ENCODE measurements around the gene CR1. TPM values are rescaled to one million over a fixed set of nuclear protein-coding genes. Genes with fewer than 3 reads are reported as not detected.

CR1 gene
- not detected for total RNA-seq (2021; ENCODE audit: unreplicated experiment)
- not detected for polyA plus RNA-seq (2012; ENCODE audit: insufficient read length)
- Bru-seq, nascent RNA: not detected
- percentile 0 among the genes with signal in this experiment for BruChase-seq, experiment 1, labeled RNA remaining after a 2-hour chase
- percentile 2 among the genes with signal in this experiment for BruChase-seq, experiment 2, labeled RNA remaining after a 6-hour chase
- long read RNA-seq: 0 reads

DNA sequence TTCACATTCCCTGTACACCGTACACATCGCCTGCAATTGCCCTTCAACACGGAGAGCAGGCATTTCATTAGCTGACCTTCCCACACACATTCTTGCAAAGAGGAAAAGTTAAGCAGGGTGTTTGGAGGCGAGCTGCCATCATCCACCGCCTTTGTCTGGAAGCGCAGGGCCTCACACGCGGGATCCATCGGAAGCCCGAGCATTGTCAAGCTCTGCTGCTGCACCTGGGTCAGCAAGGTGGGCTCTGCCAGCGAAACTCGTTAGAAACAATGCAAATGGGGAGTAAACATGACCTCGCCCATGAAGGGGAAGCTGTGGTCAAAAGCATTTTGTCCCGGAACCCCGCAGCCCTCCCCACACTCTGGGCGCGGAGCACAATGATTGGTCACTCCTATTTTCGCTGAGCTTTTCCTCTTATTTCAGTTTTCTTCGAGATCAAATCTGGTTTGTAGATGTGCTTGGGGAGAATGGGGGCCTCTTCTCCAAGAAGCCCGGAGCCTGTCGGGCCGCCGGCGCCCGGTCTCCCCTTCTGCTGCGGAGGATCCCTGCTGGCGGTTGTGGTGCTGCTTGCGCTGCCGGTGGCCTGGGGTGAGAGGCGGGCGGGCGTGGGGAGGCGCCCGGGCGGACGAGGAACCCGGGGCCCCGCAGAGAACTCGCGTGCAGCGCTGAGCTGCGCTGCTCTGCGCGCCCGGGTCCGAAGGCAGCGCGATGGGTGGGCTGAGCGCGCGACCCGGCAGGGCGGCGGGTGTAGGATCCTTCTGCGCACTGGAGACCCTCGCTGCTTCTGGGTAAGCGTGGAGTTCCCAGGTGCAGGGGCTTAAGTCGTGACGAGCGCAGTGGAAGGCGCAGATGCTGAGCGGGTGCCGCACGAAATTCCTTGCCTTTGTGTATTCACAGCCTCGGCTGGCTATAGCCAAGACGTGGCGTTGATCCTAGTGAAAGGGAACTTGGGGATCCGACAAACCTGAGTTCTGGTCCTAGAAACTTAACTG lies at the start of gene CR1:
Gene CR1 (plus strand): TSS at position 357 of the 992 bp plus-strand sequence. CDS start 111 bp downstream, at position 468.
- ChIA-PET POLR2A (no interaction called here), CTCF (no interaction called here)
- Histone ChIP-seq H3K27ac (ENCODE audit: low read length) (no peak within 1 kb of the TSS), H3K4me1 (ENCODE audit: control insufficient read depth, insufficient read depth, low read length) (no peaks in the 10 kb centered on the region), H3K4me3 (ENCODE audit: low read depth in 2 of 2, low read length in 2 of 2) (peak within 1 kb of the TSS; percentile 10 to 35; a peak in 3 of 4 replicates), H3K9me3 (ENCODE audit: control insufficient read depth, insufficient read depth, low read depth, low read length) (no peaks in the 10 kb centered on the region), H3K27me3 (ENCODE audit: control insufficient read depth, insufficient read depth, low read length) (peaks cover 13% of the 10 kb centered on the region), H3K36me3 (ENCODE audit: control insufficient read depth, insufficient read depth, low read length) (no peaks in the 10 kb centered on the region)
- BruUV-seq (replicated peaks): no TSS peak
- intact Hi-C loops (cut with micrococcal nuclease; ENCODE audit: unreplicated experiment): no loop called here
- TF ChIP-seq SIN3A (IDR thresholded peaks at IDR 0.05; ENCODE audit: borderline replicate concordance, insufficient read depth, low read depth, low read length) (no peak), POLR2AphosphoS5 (IDR thresholded peaks at IDR 0.05; ENCODE audit: low read depth, low read length) (no peak), TCF7L2 (IDR thresholded peaks at IDR 0.05; ENCODE audit: low read depth, low read length) (no peak)
- TF ChIP-seq, protein P1, sequence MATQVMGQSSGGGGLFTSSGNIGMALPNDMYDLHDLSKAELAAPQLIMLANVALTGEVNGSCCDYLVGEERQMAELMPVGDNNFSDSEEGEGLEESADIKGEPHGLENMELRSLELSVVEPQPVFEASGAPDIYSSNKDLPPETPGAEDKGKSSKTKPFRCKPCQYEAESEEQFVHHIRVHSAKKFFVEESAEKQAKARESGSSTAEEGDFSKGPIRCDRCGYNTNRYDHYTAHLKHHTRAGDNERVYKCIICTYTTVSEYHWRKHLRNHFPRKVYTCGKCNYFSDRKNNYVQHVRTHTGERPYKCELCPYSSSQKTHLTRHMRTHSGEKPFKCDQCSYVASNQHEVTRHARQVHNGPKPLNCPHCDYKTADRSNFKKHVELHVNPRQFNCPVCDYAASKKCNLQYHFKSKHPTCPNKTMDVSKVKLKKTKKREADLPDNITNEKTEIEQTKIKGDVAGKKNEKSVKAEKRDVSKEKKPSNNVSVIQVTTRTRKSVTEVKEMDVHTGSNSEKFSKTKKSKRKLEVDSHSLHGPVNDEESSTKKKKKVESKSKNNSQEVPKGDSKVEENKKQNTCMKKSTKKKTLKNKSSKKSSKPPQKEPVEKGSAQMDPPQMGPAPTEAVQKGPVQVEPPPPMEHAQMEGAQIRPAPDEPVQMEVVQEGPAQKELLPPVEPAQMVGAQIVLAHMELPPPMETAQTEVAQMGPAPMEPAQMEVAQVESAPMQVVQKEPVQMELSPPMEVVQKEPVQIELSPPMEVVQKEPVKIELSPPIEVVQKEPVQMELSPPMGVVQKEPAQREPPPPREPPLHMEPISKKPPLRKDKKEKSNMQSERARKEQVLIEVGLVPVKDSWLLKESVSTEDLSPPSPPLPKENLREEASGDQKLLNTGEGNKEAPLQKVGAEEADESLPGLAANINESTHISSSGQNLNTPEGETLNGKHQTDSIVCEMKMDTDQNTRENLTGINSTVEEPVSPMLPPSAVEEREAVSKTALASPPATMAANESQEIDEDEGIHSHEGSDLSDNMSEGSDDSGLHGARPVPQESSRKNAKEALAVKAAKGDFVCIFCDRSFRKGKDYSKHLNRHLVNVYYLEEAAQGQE (IDR thresholded peaks at IDR 0.05; ENCODE audit: insufficient read depth in 1 of 2, low read depth in 2 of 2, low read length in 1 of 2): no peak
- TF ChIP-seq, protein P2, sequence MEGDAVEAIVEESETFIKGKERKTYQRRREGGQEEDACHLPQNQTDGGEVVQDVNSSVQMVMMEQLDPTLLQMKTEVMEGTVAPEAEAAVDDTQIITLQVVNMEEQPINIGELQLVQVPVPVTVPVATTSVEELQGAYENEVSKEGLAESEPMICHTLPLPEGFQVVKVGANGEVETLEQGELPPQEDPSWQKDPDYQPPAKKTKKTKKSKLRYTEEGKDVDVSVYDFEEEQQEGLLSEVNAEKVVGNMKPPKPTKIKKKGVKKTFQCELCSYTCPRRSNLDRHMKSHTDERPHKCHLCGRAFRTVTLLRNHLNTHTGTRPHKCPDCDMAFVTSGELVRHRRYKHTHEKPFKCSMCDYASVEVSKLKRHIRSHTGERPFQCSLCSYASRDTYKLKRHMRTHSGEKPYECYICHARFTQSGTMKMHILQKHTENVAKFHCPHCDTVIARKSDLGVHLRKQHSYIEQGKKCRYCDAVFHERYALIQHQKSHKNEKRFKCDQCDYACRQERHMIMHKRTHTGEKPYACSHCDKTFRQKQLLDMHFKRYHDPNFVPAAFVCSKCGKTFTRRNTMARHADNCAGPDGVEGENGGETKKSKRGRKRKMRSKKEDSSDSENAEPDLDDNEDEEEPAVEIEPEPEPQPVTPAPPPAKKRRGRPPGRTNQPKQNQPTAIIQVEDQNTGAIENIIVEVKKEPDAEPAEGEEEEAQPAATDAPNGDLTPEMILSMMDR (IDR thresholded peaks at IDR 0.05): no peak
- peak; percentile 51 for ATAC-seq
- no peak for DNase-seq (ENCODE audit: low read depth, low spot score)
- in situ Hi-C loops (cut with HindIII; ENCODE audit: low pct_unique_long_range_greater_than_20kb, low sequenced_read_pairs): no loop called here

DNA sequence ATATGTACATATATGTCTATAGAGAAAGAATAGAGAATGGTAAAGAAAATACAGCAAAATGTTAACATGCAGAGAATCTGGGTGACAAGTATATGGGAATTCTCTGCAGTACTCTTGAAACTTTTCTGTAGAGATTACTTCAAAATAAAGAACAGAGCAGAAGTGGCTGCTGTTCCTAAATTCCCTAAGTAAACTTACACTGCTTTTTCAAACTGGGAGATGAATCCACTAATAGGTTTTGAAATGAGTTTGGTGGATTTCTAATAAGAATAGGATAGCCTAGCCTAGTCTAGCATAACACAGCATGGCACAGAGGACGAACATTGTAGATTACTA lies 42.3 kb upstream of the CR1 start:
- intact Hi-C loops (cut with micrococcal nuclease; ENCODE audit: unreplicated experiment) (no loop called here), in situ Hi-C loops (cut with HindIII; ENCODE audit: low pct_unique_long_range_greater_than_20kb, low sequenced_read_pairs) (no loop called here)
- DNase-seq (ENCODE audit: low read depth, low spot score) (no peak), ATAC-seq (peak; percentile 44; the same call in 1 of the 2 replicates)
- no TSS peak for BruUV-seq (replicated peaks)
- no peak for TF ChIP-seq TCF7L2 (IDR thresholded peaks at IDR 0.05; ENCODE audit: low read depth, low read length)
- TF ChIP-seq POLR2AphosphoS5 (IDR thresholded peaks at IDR 0.05; ENCODE audit: low read depth, low read length): no peak
- TF ChIP-seq, protein P1 (IDR thresholded peaks at IDR 0.05; ENCODE audit: insufficient read depth in 1 of 2, low read depth in 2 of 2, low read length in 1 of 2): no peak
- TF ChIP-seq, protein P2 (IDR thresholded peaks at IDR 0.05): no peak
- no peak for TF ChIP-seq SIN3A (IDR thresholded peaks at IDR 0.05; ENCODE audit: borderline replicate concordance, insufficient read depth, low read depth, low read length)
- Histone ChIP-seq H3K9me3 (ENCODE audit: control insufficient read depth, insufficient read depth, low read depth, low read length) (no peaks in the 10 kb centered on the region), H3K27ac (ENCODE audit: low read length) (no peak overlapping the region), H3K36me3 (ENCODE audit: control insufficient read depth, insufficient read depth, low read length) (no peaks in the 10 kb centered on the region), H3K27me3 (ENCODE audit: control insufficient read depth, insufficient read depth, low read length) (peaks cover 49% of the 10 kb centered on the region), H3K4me3 (ENCODE audit: low read depth in 2 of 2, low read length in 2 of 2) (peak overlapping the region in 1 of 2 experiments; percentile 43; a peak in 1 of 4 replicates), H3K4me1 (ENCODE audit: control insufficient read depth, insufficient read depth, low read length) (no peaks in the 10 kb centered on the region)
- CTCF ChIA-PET: interaction anchor here (0.6 kb wide), 1 partner anchor 38 kb away, joined by 4 read pairs; no protein-coding TSS in a partner anchor
- POLR2A ChIA-PET: no interaction called here
